ENCODE data around the gene TOLLIP. TPM values are rescaled to one million over a fixed set of nuclear protein-coding genes. Genes with fewer than 3 reads are reported as not detected.

The TOLLIP gene
- total RNA-seq, 2 donors from 2014 or later = 29.6 to 41.0 TPM

DNA sequence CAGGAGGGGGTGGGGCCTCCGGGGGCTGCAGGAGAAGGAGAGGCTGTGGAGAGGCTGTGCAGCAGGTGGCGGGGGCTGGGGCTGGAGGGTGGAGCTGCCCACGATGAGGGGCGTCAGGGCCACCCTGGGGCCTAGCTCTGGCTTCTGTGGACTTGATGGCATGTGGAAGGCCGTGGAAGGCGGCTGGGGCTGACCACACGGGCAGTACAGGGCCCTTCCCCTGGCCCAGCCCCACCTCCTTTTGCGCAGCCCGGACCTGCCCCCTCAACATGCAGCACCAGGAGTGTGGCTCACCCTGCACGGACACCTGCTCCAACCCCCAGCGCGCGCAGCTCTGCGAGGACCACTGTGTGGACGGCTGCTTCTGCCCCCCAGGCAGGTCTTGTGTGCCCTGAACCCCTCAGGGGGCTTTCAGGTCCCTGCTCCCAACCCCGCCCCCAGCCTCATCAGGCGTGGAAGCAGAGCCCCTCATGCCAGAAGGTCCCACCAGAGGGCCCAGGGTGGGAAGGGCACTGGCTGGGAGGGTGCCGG lies 80.4 kb downstream of the TOLLIP start:
- no peak for DNase-seq (ENCODE audit: low spot score)
- H3K9me3 ChIP-seq = no peaks in the 10 kb centered on the region
- no peaks in the 10 kb centered on the region for H3K4me1 ChIP-seq
- no peak overlapping the region for H3K4me3 ChIP-seq
- no peaks in the 10 kb centered on the region for H3K36me3 ChIP-seq
- no peaks in the 10 kb centered on the region for H3K27me3 ChIP-seq
- TF ChIP-seq, protein P1, sequence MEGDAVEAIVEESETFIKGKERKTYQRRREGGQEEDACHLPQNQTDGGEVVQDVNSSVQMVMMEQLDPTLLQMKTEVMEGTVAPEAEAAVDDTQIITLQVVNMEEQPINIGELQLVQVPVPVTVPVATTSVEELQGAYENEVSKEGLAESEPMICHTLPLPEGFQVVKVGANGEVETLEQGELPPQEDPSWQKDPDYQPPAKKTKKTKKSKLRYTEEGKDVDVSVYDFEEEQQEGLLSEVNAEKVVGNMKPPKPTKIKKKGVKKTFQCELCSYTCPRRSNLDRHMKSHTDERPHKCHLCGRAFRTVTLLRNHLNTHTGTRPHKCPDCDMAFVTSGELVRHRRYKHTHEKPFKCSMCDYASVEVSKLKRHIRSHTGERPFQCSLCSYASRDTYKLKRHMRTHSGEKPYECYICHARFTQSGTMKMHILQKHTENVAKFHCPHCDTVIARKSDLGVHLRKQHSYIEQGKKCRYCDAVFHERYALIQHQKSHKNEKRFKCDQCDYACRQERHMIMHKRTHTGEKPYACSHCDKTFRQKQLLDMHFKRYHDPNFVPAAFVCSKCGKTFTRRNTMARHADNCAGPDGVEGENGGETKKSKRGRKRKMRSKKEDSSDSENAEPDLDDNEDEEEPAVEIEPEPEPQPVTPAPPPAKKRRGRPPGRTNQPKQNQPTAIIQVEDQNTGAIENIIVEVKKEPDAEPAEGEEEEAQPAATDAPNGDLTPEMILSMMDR (IDR thresholded peaks at IDR 0.05) = no peak
- no peak overlapping the region for H3K27ac ChIP-seq

DNA sequence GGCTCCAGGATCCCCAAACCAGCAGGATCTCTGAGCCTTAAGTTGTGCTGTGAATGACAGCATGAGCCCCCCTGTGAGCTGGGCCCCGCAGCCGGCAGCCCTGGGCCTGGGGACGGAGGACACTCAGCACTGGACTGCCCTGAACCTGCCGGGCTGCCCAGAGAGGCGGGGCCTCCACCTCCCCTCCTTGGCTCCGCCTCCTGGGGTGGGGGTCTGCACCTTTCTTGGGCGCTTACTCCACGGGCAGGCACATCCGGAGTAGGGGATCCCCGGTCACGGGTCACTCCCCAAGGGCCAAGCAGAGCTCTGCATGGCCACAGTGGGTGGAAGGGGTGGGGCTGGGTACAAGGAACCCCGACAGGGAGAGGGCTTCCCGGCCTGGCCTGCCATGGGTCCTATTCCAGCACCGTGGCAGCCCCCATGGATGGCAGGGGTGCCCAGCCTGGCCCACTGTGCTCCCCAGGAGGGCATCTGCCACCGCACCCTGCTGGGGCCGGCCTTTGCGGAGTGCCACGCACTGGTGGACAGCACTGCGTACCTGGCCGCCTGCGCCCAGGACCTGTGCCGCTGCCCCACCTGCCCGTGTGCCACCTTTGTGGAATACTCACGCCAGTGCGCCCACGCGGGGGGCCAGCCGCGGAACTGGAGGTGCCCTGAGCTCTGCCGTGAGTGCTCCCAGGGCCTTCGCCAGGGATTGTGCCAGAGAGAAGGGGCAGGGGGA lies 81.2 kb downstream of the TOLLIP start:
- Histone ChIP-seq H3K27ac (no peak overlapping the region), H3K4me3 (no peak overlapping the region), H3K27me3 (no peaks in the 10 kb centered on the region), H3K4me1 (no peaks in the 10 kb centered on the region), H3K9me3 (no peaks in the 10 kb centered on the region), H3K36me3 (no peaks in the 10 kb centered on the region)
- TF ChIP-seq, protein P1 (IDR thresholded peaks at IDR 0.05) = no peak
- no peak for DNase-seq (ENCODE audit: low spot score)

GRCh38 chr11:1227551-1228100 lies 81.8 kb downstream of the TOLLIP start:
- DNase-seq (ENCODE audit: low spot score) = no peak
- Histone ChIP-seq H3K9me3 (no peaks in the 10 kb centered on the region), H3K27me3 (peaks cover 0 to 5% of the 10 kb centered on the region in 2 donors), H3K4me1 (no peaks in the 10 kb centered on the region), H3K27ac (no peak overlapping the region), H3K4me3 (no peak overlapping the region), H3K36me3 (no peaks in the 10 kb centered on the region)
- TF ChIP-seq, protein P1 (IDR thresholded peaks at IDR 0.05) = no peak

- no peaks in the 10 kb centered on the region for H3K36me3 ChIP-seq
- H3K27me3 ChIP-seq = peaks cover 0 to 9% of the 10 kb centered on the region in 2 donors
- H3K27ac ChIP-seq = no peak overlapping the region
- H3K4me1 ChIP-seq = no peaks in the 10 kb centered on the region
- H3K9me3 ChIP-seq = no peaks in the 10 kb centered on the region
- TF ChIP-seq, protein P1 (IDR thresholded peaks at IDR 0.05) = no peak
- no peak overlapping the region for H3K4me3 ChIP-seq
- no peak for DNase-seq (ENCODE audit: low spot score)
These were observed 82.4 kb downstream of the TOLLIP start for GRCh38 chr11:1226986-1227550.

GRCh38 chr11:1226226-1226985 lies 83.0 kb downstream of the TOLLIP start:
- H3K4me1 ChIP-seq = no peaks in the 10 kb centered on the region
- peaks cover 0 to 9% of the 10 kb centered on the region in 2 donors for H3K27me3 ChIP-seq
- H3K4me3 ChIP-seq = no peak overlapping the region
- DNase-seq (ENCODE audit: low spot score) = no peak
- no peaks in the 10 kb centered on the region for H3K36me3 ChIP-seq
- no peaks in the 10 kb centered on the region for H3K9me3 ChIP-seq
- TF ChIP-seq, protein P1 (IDR thresholded peaks at IDR 0.05) = no peak
- no peak overlapping the region for H3K27ac ChIP-seq
